H1 (cell line): Measurements from ENCODE around the gene IFIT5.

ENCODE experiments used
- ATF2 ChIP-seq: IDR thresholded peaks from 2 replicates; pipeline ENCODE4 v1.6.1; 2012; ENCODE audit warnings: low read length, inconsistent platforms
- CTCF ChIP-seq, 3 experiments: IDR thresholded peaks; 1 replicate in 2 of 3; 2 replicates in 1 of 3; pipeline versions ENCODE4 v1.5.1 to v1.6.1; 2011; ENCODE audit warnings: low read length in 3 of 3, mild to moderate bottlenecking in 3 of 3, inconsistent platforms in 2 of 3, low read depth in 1 of 3, moderate library complexity in 1 of 3; ENCODE audit not compliant: insufficient read depth in 1 of 3; ENCODE audit errors: control extremely low read depth in 1 of 3
- MAX ChIP-seq: IDR thresholded peaks from 2 replicates; pipeline ENCODE4 v1.6.1; 2012; ENCODE audit warnings: inconsistent platforms
- NRF1 ChIP-seq: IDR thresholded peaks from 2 replicates; pipeline ENCODE4 v1.6.1; 2011; ENCODE audit warnings: mild to moderate bottlenecking, low read depth, low read length, improper control_type of control experiment
- RFX5 ChIP-seq: IDR thresholded peaks from 2 replicates; pipeline ENCODE4 v1.6.1; 2011; ENCODE audit warnings: low read depth, low read length, improper control_type of control experiment, borderline replicate concordance

- peak in 2 of 3 experiments; percentile 43 to 57; a peak in 2 of 4 replicates for TF ChIP-seq CTCF (IDR thresholded peaks at IDR 0.05; ENCODE audit: control extremely low read depth in 1 of 3, insufficient read depth in 1 of 3, low read depth in 1 of 3, low read length in 3 of 3)
- TF ChIP-seq NRF1: no peak
- no peak for TF ChIP-seq MAX
- TF ChIP-seq RFX5: no peak
- no peak for TF ChIP-seq ATF2
Measured at GRCh38 chr10:89419548-89419947, 5.2 kb downstream of the IFIT5 start.
